DMS153 treated with DMSO at 0.1 percent for 48 hours (cell line): ENCODE data around the gene MEAF6.

Experiments used
- DNase-seq: peaks from one replicate; lab custom pipeline; 2025; ENCODE audit not compliant: unreplicated experiment; lab: John Stamatoyannopoulos, UW

Gene MEAF6

DNA sequence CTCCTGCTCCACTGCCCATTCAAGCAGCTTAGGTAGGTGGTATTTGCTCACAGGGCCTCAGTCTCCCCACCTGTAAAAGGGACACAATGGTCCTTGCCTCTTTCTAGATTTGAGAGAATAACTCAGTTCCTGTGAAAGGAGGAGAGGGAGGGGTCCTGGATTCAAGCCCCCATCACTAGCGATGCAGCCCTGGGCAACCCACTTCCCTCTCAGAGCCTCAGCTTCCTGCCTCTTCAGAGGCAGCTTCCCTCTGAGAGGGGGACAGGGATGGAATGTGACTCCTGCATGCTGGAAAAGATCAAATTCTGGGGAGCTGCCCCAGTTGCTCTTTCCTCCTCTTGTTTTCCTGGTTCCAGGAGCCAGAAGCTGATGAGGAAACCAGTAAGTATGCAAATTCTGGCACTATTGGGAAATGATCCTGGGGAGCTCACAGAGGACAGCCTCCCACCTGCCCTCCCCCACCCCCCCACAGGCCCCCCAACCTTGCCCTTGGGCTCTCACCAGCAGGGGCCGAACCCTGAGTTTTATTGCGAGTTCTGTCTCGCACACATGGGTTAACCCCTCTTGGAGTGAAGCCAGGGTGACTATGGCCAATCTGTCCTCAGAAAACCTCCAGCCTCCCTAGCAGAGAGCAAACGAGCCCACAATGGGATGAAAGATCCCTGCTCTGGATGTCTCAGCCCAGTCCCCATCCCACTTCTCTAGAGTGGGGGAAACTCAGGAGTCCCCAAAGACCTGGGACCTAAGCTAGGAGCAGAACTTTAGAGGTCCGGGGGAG is 28.5 kb downstream of the MEAF6 start:
- DNase-seq, result no peak

DNA sequence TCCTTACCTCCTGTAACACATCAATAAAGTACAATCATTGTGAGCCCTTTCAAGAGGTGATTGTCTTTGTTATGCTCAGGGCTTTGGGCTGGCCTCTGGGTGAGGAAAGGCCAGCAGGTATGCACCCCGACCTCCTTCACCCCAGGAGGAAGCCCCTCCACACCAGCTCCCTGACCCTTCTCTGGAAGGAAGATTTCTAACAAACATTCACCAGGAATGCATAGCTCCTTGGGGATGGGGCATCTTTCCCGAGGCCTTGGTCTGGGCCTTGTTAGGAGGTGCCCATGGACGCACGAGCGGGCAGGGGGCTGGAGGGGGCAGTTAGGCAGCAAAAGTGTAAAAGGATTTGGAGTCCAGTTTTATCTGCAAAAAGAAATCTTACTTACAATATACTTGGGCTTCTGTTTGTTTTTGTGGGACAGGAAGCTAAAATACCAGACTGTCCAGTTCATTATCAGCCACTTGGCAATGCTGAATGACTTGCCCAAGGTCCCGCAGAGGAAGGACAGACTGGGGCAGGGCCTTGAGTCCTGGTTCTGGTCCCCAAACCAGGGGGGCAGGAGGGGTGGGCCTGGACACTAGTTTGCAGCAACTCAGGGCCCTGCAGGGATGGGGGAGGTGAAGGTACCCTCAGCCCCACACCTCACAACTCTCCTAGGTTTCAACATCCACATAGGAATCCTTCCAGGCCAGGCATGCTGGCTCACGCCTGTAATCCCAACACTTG is 30.1 kb downstream of the MEAF6 start:
- no peak for DNase-seq

DNA sequence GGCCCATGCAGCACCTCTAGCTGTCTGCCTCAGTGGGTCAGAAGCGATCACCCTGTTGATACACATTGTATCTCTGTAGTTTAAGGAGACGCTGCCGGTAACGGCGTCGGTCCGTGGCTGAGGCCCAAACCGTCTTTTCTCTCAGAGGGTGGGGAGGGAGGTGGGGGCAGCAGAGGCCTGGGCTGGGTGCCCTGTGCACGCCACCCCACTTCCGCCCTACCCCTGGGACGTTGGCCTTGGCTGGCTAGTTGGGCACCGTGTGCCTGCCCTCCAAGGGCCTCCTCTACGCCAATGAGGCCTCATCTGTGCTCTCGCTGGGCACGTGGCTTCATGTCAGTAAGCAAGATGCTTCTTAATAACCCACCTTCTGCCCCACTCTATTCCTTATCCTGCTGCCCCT is 30.8 kb downstream of the MEAF6 start:
- DNase-seq, result no peak

DNA sequence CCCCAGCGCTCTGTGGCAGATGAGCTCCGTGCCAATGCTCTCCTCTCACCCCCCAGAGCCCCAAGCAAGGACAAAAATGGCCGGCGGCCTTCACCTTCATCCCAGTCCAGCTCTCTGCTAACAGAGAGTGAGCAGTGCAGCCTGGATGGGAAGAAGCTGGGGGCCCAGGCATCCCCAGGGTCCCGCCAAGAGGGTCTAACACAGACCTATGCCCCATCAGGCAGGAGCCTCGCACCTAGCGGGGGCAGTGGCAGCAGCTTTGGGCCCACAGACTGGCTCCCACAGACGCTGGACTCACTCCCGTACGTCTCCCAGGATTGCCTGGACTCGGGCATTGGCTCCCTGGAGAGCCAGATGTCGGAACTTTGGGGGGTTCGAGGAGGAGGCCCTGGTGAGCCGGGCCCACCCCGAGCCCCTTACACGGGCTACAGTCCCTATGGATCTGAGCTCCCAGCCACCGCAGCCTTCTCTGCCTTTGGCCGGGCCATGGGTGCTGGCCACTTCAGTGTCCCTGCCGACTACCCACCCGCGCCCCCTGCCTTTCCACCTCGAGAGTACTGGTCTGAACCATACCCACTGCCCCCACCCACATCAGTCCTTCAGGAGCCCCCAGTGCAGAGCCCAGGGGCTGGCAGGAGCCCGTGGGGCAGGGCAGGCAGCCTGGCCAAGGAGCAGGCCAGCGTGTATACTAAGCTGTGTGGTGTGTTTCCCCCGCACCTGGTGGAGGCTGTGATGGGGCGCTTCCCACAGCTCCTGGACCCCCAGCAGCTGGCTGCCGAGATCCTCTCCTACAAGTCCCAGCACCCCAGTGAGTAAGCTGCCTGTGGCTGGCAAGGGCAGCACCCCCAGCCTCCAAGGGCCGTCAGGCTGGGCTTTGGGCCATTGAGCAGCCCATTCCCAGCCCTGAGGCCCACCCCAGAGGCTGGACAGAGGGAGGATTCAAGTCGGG is 31.5 kb downstream of the MEAF6 start:
- DNase-seq, result no peak

DNA sequence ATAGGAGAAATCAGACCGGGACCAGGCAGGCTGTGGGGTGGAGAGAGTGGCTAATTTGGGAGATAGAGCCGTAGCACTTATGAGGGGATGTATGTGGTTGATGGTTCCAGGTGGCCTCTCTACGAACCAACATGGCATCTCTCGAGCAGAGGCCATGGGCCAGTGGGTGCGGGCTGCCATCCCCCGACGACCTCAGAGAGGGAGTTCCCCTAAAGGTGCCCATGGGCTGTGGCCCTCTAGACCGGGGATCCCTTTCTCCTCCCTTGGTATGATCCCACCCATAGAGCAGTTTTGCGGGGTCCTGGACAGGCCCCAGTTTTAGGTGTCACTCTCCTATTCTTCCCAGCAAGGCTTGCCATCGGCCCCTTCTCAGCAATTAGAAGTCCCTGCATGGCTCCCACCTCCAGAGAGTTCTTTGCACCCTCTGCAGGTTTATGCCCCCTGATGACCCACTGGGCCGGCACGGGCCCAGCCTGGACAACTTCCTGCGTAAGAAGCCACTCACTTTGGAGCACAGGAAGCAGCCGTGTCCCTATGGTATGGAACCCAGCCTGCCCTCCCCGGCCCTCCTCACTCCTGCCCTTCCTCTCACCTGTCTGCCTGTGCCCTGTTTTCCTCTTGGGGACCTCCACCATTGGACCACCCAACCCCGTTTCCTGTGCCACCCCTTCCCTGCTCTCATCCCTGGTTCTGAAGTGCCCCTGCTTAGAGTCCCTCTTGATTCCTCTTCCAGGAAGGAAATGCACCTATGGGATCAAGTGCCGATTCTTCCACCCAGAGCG is 32.4 kb downstream of the MEAF6 start:
- DNase-seq, result no peak

DNA sequence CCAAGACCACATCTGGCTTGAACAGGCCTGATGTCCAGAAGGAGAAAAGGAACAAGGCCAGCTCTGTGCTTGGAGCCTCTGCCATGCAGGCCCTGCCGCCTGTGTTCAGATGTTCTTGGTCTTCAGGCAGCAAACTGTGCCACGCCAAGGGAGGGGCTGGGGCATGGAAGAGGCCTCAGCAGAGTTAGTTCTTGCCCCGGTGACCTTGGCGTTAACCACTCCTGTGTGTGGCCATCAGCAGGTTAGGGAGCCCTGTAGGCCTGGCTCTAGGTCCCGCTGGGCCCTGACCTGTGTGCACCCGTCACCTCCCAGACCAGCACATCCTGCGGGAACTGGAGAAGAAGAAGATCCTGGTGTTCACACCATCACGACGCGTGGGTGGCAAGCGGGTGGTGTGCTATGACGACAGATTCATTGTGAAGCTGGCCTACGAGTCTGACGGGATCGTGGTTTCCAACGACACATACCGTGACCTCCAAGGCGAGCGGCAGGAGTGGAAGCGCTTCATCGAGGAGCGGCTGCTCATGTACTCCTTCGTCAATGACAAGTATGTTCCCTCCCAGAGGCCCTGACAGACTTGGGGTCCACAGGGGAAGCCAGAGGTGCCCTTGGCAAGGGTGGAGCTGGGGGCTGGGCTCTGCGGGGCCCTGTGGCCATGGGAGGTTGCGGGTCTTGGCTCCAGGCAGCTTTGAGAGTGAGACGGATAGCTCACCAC is 33.1 kb downstream of the MEAF6 start:
- DNase-seq, result no peak

DNA sequence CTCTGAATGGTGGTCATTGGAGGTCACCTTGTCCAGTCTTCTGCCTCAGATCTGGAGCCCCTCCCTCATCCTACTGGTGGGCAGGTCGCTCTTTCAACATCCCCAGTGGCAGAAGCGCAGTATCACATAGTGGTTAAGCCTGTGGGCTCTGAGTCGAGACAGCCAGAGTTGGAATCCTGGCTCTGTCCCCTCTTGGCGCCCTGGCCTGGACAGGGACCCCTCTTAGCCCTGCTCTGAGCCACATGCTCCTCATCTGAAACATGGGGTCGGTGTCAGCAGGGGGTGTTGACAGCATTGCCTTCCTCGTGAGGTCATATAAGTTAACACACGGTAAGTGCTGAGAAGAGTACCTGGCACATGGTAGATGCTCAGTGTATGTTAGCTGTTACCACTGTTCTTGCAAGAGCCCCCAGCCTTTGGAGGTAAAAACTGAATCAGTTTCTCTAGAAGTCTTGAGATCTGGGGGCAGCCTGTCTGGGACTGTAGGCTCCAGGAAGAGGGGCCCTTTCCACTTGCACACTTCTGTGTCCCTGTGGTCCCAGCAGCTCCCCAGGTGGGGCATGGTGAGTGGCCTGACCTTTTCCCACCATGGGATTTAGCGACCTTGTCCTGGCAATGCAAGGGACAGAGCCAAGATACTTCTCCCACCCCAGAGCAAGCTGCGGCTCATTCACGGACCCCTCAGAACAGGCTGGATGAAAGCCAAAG is 33.8 kb downstream of the MEAF6 start:
- DNase-seq, result no peak

DNA sequence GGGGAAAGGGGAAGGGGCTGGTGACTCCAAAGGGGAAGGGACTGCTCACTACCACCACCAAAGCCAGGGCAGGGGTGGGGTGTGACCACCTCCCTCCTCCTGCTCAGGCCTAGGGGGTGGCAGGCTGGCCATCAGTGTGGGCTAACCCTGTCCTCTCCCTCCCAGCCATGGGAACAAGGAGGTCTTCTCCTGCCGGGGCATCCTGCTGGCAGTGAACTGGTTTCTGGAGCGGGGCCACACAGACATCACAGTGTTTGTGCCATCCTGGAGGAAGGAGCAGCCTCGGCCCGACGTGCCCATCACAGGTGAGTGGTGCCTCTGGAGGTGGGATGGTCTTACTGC is 34.5 kb downstream of the MEAF6 start:
- no peak for DNase-seq

DNA sequence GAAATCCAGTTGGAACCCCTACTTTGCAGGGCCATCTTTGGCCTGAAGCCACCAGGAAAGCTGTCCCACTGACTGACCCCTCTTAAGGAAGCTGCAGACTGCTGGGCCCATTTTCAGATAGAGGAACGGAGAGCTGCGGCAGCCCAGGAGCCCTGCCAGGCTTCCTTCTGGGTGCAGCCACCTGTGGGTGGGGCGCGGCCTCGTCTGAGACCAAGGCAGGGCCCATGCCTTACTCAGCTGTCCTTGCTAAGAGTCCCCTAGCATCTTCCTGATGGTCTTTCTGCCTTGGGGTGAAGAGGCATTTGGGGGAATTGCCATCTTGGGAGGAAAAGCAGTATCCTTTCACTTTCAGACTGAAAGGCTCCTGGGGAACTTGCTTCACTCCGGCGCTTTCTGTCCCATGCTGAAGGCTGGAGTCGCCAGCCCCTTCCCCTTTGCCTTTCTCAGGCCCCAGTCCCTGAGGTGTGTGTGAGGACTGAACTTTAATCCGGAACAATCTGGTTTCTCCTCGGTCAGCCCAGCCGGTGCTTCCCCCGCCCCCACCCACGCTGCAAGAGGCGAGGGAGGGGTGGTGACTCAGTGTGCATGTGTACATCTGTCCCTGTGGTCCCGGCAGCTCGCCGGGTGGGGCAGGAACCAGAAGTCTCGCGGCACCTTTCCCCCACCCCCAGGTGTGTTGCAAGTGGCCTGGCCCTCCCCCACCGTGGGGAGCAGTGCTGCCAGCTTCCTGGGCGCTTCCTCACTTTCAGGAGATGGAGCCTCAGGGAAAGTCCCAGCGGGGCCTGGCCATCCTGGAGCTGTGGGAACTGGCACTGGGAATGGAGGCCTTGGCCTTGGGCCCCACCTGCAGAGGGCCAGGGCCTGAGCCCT is 35.1 kb downstream of the MEAF6 start:
- DNase-seq, result peak; percentile 47

DNA sequence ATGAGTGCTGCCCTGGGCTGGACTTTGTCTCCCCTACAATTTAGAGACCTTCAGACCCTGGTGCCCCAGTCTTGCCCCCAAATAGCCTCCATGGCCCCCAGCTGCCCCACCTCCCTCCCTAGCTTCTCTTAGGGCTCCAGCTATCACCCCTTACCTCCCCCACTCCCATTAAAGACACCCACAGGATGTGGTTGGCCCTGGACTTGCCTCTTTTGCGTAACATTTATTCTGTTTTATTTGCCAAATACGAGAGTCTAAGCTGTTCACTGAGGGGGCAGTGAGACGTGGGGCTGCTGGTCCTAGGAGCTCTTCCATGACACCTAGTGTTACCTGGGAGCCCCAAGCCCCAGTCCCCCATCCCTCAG is 35.7 kb downstream of the MEAF6 start:
- DNase-seq, result no peak

DNA sequence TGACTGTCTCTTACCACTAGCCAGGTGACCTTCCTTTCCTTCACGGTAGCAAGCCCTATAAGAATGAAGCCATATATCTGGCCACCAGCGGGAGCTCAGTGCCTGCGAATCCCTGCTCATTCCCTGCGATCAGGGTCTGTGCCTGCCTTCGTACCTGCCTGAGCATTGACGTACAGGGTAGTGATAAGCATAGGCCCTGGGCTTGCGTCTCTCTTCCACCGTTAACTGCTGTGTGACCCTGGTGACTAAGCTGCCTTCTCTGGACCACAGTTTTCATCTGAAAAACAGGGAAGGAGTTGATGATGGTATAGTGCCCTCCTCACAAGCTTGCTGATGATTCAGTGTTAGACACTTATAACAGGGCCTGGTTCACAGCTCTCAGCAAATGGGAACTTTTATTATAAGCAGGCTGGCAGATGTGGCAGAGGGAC is 36.1 kb downstream of the MEAF6 start:
- no peak for DNase-seq

DNA sequence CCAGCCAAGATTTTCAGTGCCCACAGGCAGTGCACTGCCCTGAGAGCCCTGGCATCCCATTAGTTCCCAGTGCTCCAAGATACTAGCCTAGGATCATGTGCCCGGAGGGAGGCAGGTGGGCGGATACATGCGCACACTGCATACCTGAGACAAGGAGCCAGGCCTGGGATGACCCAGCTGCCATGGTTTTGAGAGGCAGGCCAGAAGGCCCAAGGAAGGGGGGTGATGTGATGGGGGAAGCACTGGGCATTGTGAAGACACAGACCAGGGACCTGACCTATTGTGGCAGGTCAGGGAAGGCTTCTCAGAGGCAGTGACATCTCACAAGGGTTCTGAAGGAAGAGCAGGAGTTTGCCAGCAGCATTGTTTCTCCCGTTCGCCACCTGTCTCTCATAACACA is 36.6 kb downstream of the MEAF6 start:
- no peak for DNase-seq

DNA sequence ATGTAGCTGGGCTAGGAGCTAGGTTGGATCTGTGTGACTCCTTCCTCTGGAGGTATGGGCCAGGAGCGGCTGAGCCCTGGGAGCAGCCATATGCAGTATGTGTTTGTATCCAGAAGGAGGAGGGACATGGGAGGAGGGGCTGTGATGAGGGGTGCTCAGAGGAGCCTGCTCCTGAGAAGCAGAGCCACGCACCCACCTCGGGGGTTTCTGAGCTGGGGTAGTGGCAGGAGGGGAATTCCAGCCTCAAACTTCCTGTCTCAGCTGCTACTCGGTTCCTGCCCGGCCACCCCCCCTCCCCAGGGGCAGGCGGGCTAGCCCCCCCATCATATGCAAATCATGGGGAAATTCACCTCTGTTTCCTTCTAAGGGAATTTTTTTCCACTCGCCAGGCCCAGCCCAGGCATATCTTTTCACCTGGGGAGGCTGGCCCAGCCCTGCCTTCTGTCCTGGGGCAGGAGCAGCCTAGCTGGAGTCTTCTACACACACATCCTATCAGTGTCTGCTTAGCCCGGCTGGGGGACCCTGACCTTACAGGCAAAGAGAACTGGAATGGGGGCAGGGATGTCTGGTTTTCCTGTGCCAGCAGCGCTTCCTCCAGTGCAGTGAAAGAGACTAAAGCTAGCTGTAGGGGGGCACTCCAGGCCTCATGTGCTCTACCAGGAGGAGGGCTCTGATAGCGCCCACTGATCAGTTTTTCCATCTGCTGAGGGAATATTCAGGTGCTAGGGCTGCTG is 37.2 kb downstream of the MEAF6 start:
- DNase-seq, result no peak

DNA sequence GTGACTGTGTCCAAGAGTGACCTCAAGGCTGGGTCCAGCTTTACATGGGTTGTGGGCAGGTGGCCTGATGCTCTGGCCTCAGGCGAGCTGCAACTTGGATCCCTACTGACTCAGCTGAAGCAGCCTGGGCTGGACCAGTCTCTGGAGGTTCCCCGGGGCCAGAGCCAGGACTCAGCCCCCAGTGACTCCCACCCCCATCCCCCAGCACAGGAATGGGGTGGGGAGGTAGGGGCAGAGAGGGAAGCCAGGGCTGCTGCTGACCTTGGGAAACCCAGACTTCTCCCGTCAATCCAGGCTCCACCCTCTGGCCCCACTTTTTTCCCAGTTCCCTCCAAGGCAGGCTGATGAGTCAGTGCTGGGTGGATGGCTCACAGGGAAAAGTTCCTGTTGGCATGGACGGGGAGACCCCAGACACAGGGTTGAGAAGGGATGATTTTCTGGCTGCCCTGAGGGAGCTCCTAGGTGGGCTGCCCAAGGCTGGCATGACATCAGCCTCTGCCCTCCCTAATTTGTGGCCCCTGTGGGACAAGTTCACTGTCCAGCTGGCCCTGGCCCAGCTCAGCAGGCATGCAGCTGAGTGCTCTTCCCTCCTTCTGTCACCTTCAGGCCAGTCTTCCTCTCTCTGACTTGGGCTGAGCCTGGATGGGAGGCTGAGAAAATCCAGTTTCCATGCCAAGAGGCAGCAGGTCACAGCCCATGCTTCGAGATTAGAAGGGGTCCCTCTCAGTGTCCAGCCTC is 37.9 kb downstream of the MEAF6 start:
- no peak for DNase-seq

DNA sequence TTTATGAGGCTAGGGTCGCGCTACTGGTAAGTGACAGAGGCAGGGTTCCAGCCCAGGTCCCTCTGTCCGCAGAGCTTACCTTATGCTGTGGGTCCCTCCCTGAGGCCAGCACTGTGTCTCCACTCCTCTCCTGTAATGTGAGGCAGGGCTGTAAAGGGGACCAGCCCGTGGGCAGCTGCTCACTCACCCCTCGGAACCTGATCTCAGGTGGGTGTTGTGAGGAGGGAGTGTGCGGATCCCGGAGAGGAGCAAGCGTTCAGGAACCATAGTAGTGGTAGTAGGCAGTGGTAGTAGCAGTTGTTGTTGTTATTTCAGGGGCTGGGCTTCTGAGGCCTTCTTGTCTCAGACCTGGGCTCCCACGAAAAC is 38.5 kb downstream of the MEAF6 start:
- no peak for DNase-seq

DNA sequence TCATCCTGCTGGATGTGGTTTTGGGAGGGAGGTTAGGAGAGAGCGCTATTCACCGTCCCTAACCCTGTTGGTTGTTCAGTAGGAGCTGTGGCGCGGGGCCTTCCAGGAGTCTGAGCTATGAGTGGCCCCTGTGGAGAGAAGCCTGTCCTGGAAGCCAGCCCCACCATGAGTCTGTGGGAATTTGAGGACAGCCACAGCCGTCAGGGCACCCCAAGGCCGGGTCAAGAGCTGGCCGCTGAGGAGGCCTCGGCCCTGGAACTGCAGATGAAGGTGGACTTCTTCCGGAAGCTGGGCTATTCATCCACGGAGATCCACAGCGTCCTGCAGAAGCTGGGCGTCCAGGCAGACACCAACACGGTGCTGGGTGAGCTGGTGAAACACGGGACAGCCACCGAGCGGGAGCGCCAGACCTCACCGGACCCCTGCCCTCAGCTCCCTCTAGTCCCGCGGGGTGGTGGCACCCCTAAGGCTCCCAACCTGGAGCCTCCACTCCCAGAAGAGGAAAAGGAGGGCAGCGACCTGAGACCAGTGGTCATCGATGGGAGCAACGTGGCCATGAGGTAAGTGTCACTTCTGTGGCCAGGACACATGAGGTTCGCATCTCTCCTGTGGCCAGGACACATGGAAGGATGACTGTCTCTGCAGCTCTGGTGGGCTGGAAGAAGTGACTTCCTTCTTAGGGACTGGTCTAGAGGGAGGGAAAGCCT is 39.0 kb downstream of the MEAF6 start:
- DNase-seq, result no peak
